A204.1 (cell line): Measurements from ENCODE around the gene CCDC60.

Source experiments
- FAIRE-seq: peaks from 2 replicates; lab custom pipeline; 2012; peaks lifted over from hg19 to GRCh38; lab: Jason Lieb, UNC

The CCDC60 gene

DNA sequence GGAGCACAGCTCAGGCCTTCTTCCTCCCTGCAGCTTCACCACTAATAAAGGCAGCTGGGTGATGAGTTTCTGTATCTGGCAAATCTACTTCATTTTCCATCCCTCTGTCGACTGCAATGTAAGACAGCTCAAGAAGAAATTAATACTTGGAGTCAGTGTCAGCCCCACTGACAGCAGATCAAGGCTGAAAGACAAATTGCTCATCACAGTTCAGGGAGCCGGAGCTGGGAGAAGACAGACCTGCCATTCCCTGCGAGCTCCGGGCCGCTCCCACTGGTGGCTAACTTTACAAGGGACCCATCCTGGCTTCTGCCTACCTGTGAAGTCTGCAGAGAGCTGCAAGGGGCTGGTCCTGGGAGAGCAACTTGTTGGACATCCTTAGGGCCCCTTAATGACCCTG, 49.8 kb downstream of the CCDC60 start:
- FAIRE-seq, result no peak

DNA sequence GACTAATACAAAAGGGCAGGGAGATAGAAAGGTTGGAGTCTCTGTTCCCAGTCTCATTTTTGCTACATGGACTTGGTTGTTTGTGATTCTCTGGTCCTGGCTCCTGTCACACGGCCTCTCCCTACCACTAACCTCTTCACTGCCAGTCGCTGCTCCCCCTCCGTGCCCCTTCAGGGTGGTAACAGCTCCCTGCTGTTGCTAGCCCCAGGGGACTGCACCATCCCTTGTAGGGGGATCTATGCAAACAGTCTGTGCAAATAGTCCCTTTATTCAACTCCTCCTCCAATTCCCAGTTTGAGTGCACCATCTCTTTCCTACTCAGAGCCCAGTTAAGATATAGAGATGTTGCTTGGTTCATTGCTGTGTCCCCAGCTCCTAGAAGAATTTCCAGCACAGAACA, 51.1 kb downstream of the CCDC60 start:
- FAIRE-seq, result no peak

DNA sequence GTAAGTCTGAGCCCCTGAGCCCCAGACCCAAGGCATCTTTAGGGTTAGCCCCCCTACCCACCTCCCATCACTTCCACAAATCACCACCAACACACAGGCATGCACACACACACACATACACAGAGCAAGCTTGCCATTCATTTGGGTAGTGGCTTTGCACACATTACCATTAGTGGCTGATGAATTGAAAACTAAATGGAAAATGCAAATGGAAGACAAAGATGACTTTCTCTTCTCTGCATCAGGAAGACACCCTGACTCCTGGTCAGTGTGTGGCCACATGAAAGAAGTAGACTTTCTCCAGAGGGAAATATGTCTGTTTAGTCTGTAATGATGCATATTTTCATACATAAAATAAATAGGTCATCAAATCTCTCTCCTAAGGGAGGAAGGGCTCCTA, 55.2 kb downstream of the CCDC60 start:
- no peak for FAIRE-seq

DNA sequence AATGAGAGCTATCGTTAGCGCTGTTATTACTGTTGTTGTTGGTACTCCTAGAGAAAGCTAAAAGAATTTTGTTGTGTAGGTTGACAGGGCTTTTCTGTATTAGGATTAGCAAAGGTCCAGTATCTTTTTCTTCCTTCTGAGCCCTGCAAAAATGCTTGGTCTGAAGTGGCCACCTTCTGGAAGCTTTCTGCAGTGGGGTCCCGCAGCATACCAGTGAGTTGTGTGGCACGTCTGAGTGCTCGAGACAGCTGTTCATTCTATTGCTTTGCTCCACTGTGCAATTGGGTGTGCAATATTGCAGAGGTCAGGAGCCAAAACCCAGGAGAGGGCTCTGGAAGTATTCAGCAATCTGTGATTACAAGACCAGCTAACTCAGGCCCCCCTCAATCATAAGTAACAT, 57.1 kb downstream of the CCDC60 start:
- FAIRE-seq, result no peak

DNA sequence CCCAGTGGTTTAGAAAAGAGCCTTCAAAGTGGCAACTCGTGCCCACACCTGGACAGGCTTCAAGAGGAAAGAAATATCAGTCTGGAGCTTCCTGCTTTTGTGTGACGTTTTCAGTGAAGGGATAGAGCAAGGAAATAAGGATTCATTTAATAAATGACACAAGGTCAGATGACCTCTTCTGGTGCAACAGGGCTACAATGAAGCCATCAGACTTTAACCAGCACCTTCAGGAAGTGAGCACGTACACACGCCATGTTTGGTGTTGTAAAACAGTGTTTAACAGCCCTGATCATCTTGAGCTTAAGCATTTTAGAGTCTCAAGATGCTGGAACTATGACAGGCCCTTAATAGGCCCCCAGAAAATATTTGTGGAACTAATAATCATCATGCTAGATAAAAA, 59.1 kb downstream of the CCDC60 start:
- FAIRE-seq, result no peak

DNA sequence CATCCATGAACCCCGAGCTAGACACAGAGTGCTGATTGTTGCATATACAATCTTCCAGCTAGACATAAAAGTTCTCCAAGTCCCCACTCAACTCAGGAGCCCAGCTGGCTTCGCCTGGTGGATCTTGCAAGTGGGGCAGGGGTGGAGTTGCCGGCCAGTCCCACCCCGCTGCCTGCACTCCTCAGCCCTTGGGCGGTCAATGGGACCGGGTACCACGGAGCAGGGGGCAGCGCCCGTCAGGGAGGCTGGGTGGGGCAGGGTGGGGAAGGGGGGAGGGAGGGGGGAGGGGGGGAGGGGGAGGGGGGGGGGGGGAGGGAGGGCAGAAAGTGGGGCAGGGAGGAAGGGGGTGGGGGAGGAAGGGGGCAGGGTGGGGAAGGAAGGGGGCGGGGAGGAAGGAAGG, 63.0 kb downstream of the CCDC60 start:
- FAIRE-seq, result no peak

DNA sequence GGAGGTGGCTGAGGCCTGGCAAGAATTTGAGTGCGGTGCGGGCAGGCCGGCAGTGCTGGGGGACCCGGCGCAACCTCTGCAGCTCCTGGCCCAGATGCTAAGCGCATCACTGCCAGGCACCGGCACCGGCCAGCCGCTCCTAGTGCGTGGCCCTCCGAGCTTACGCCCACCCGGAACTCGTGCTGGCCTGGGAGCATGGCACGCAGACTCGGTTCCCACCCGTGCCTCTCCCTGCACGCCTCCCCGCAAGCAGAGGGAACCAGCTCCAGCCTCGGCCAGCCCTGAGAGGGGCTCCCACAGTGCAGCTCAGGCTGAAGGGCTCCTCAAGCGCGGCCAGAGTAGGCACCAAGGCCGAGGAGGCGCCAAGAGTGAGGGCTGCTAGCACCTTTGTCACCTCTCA, 63.7 kb downstream of the CCDC60 start:
- FAIRE-seq, result no peak

DNA sequence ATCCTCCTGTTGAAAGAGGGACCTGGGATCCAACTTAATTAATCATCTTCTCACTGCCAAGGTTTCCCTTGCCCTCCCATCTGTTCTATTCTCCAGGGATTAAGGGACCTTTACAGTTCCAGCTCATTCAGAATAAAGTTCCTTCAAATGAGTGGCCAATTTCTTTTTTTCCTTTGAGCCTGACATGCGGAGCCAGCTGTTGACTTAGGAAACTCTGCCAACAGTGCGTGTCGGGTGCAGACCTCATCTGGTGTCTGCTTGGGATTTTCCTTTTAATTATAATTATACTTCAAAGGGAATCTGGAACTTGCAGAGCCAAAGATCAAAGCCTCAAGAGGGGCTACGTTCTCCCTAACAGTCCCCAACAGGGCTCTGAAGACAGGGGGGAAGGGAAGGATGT, 64.8 kb downstream of the CCDC60 start:
- no peak for FAIRE-seq

DNA sequence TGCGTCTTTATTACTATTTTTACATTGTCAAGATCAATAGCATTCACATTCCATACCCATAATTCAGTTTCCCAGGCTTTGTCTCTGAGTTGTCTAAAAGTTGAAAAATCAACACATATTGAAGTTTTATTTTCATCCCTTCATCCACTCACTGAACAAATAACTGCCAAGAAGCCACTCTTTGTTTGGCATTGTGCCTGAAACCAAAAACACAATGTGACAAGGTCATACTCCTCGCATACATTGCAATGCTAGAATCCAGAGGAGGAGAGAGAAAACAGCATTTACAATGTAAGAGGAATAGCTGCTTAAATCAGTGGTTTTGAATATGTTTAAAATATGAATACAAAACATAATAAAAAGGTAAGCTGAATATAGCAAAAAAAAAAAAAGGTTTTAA, 71.8 kb downstream of the CCDC60 start:
- no peak for FAIRE-seq

DNA sequence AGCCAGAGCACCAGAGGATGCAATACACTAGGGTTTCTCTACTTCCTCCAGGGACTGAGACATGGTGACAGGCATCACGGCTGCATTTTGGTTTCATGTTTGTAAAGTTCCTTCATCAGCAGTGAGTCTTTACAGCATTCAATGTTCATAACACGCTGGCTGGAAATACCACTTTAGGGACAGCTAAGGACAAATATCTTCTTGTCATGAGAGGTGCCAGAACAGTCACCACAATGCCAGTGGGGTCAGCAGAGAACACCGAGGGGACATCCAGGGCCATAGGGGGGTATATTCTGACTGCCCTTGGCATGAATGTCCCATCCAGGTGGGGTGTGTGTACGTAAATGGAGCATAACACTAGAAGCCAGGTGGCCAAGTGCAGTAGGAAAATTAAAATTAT, 72.3 kb downstream of the CCDC60 start:
- FAIRE-seq, result no peak

DNA sequence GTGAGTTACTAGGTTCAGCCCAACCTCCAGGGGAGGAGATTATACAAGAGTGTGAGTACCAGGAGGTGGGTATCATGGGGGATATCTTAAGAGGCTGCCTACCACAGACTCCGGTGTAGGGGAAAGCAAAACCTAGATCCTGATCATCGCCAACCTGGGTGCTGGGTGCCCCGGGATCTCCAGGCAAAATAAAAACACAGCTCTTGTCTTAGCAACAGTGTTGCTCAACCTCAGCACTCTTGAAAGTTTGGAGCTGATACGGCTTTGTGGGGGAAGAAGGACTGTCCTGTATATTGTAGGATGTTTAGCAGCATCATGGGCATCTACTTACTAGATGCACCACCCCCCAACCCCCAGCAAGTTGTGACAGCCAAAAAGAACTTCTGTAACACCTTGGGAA, 74.5 kb downstream of the CCDC60 start:
- FAIRE-seq, result no peak

DNA sequence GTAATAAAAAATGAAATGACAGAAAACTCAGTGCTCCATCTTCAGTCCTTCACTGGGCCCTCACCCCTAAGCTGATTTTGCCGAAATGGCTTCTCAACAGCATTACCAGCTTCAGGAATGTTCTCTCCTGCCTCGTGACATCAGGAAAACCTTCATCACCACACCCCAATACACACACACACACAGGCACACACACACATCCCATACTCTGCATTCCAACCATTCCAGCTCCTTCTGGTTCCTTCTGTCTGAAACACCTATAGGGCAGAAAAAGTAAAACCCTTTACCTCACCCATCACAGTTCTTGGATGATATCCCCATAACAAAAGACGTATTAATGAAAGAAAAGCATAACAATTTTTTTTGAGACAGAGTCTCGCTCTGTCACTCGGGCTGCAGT, 75.9 kb downstream of the CCDC60 start:
- FAIRE-seq, result no peak

DNA sequence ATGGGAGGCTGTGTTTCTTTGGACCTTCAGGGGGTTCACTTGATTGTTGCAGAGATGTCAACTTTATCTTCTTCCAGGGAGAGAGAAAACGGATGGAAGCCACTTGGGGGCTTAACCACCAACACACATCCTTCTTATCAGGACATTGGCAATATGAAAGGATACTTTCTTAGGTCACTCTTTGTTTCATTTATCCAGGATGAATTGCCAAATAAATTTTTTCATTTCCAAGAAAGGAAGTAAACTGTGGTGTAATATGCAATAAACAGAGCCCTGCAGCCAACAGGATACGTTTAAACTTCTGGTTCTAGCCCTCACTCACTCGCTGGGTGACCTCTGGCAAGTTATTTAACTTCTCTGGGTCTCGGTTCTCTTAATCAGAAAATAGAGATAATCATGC, 77.8 kb downstream of the CCDC60 start:
- FAIRE-seq, result no peak

DNA sequence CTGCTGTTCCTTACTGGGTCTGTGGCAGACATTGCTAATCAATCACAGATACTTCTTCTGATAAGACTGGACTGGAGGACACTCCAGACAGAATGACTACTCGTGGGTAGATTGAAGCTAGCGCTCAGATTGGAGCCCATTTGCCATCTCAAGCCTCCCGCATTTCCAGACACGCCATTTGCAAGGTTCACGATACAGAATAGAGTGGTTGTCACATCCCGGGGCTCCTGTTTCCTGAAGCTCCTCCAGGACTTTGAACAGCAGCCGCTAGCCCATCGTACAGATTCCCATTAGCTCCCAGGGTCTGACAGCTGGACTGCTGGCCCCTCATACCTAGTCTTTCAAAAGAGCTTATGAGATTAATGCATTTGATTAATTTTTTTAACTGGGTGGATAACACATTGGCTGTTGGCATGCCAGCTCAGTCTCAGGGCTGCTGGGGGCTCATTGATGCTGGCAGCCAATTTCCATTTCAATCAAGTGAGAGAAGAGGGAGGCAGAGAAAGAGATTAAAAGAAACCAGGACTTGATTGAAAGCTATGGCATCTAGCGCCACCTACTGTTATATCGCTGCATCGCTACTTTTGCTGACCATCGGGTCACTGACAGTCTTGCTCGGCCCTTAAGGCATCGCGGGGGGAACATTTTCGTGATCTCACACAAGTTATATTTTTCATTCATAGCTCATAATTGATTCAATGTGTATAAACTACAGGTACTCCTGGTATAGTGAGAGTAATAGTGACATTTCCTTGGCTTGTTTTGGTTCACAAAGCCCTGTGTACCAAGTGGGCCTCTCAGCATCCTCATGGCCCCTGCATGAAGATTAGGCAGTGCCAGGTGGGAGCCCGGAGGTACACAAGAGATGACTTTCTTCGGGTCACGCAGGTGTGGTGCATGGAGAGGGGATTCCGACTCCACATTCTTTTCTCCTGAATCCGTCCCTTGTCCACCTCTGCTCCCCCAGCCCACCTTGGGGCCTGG, 78.6 kb downstream of the CCDC60 start:
- FAIRE-seq, result peak; percentile 65

DNA sequence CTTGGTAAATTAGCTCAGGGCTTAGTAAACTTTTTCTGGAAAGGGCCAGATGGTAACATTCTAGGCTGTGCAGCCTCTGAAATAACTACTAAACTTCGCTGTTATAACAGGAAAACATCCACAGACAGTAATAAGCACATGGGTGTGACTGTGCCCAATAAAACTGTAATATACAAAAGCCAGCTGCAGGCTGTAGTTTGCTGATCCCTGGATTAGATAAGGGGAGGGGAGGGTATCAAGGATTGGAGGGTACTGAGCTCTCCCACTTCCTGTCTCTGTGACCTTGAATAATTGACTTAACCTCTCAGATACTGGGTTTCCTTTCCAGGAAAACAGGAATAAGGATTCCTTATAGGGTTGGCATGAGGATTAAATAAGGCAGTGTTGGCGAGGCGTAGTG, 81.2 kb downstream of the CCDC60 start:
- no peak for FAIRE-seq

DNA sequence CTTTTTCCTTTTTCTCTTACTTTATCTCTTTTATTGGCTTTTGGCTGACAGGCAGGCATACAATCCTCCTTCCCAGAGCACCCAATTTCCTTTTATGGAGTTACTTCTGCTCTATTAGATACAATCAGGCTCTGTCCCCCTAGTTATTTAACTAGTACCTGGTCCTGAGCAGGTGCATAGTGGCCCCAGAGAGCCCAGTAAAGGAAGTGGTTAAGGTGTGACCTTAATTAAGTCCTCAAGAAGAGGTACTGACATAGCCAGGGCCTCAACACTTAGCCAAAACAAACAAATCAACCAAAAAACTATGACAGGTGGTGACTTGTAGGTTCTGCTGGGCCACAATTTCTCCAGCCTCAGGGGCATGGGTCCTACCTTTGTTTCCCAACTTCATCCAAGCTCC, 82.9 kb downstream of the CCDC60 start:
- no peak for FAIRE-seq

DNA sequence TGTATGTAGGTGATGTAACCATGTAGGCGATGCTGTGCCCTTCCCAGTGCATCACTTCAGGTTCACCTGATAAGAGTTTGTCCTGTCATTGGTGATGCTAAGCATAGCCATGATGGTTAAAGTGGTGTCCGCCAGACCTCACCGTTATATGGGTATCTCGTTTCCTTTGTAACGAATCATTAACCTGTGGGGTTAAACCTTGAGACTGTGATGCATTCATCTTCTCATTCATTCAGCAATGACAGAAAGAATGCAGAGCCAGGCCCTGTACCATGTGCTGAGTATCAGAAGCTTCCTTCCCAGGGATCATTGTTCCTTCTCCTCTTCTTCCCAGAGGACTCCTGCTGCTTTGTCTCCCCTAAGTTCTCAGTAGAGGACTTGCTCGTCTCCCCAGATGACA, 84.9 kb downstream of the CCDC60 start:
- FAIRE-seq, result no peak

DNA sequence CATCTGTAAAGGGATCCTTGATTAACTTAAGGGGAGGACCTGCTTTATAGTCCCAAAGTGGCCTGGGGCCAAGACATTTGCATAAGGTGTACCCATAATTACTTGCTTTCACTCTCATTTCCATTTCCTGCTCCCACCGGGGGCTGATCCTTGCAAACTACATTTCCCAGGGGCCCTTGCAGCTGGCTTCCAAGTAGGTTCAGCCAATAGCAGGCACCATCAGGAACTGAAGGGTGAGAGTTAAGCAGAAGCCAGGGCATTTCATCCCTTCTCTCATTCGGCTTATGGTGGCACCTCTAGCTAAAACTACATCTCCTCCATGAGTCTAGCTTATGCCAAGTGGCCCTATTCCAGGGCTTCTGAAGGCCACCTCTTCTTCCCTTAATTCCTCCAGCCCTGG, 88.8 kb downstream of the CCDC60 start:
- FAIRE-seq, result no peak

DNA sequence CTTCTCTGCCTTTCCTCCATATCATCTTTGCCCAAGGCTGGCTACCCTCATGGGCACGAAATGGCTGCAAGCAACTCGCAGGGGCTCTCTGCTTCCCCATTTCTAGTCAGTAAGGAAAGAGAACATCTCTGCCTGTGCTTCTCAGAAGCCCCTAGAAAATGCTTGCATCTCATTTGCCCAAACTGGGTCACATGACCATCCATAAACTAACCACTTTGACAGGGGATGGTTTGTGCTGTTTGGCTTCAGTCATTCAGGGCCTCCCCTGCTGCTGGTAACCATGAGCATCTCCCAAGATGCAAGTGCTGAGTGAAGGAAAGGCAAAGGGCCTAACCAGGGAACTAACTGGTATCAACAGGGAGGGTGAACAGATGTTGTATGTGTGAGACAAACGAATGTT, 91.1 kb downstream of the CCDC60 start:
- FAIRE-seq, result no peak

DNA sequence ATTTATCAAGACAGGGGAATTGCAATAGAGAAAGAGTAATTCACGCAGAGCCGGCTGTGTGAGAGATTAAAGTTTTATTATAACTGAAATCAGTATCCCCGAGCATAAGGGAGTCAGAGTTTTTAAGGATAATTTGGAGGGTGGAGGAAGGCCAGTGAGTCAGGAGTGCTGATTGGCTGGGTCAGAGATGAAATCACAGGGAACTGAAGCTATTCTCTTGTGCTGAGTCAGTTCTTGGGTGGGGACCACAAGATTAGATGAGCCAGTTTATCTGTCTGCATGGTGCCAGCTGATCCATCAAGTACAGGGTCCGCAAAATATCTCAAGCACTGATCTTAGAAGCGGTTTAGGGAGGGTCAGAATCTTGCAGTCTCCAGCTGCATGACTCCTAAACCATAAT, 96.6 kb downstream of the CCDC60 start:
- no peak for FAIRE-seq

DNA sequence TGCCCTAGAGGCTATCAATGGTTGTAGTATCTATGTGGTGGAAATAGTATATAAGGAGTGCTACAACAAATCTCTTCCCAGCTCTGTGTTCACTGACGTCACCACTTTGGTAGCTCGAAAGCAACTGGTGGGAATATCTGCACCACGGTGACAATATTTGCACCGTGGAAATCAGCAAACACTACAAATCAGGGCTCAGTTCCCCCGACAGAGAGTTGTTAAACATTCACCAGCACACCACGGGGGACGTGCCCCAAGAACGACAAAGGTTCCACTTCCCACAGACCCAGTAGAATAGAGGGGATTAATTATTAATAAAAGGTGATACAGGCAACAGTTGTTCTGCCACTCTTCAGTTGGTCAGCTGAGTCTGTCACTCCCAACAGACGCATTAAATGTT, 98.4 kb downstream of the CCDC60 start:
- no peak for FAIRE-seq

DNA sequence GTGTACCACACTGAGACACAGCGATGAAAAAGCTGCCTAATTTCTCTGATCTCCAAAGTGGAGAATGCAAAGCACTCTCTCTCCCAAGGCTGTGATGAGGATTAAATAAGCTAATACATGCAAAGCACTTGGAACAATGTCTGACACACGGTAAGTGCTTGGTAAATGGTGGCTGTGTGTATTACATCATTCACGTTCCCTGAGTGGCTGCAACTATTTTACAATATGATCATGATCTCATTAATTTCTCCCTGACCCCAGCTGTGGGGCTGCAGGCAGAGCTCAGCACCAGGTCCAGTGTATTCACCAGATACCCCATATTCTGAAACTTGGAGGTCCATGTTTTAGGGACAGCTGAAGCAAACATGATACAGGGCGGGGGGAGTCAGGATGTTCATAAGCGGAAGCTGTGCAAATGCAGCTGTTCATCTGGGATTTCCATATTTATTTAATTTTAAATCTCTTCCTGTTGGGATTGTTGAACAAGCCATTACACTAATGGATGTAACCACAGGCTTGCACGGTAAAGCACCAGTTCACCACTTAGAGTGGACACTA, 106.4 kb downstream of the CCDC60 start:
- no peak for FAIRE-seq

DNA sequence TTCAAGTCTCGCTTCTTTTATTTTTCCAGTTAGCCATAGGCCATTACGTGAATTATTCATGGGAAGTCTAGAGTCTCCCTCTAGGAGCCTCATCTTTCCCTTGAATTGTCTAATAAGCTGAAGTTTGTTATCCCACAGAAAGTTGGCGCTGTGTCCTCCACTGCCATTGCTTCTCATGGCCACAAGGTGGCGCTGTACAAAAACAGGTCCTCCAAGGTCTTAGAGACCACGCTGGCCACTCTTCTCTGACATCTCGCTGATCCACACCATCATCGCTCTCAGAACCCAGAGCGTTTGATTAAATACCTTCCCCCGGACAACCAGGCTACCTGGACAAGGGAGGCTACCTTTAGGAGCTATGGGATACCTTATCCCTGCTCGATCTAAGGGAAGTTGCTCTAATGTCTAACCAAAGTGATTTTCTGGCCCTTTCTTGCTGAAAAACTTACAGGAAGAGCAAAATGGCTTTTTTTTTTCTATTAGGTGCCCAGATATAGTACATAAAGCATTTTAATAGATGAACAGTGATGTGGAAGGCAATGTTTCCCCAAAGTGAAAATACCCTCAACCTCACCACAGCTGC, 110.0 kb downstream of the CCDC60 start:
- peak; percentile 25 for FAIRE-seq

DNA sequence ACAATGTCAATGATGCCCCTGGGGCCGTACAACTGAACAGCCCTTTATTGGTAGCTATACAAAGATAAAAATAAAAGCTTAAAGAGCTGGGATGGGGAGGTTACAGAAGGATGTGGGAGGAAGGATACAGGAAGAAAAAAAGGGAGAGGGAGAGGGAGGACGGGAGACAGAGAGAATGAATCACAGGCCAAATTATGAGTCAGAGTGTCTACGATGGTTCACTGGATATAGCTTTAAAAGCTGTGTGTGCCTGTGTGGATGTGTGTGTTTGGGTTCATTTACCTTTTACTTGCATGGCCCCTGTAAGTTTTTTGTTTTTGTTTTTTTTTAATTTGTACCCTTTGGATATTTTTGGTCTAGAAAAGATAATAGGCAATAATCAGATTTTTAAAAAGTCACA, 111.9 kb downstream of the CCDC60 start:
- FAIRE-seq, result no peak
